ENCODE results near the gene CPA1.

Gene CPA1

GRCh38 chr7:130397051-130397757, 16.9 kb downstream of the CPA1 start:
- no peak for ATAC-seq

GRCh38 chr7:130397758-130398073, 17.4 kb downstream of the CPA1 start:
- no peak for ATAC-seq

- no peak for ATAC-seq
These were observed 18.3 kb downstream of the CPA1 start for GRCh38 chr7:130398526-130399090.

- no peak for ATAC-seq
These were observed 19.9 kb downstream of the CPA1 start for GRCh38 chr7:130400120-130400572.

- ATAC-seq = no peak
These were observed 20.8 kb downstream of the CPA1 start for GRCh38 chr7:130401101-130401500.

- no peak for ATAC-seq
These were observed 21.3 kb downstream of the CPA1 start for GRCh38 chr7:130401578-130401977.

GRCh38 chr7:130405003-130405402, 24.7 kb downstream of the CPA1 start:
- no peak for ATAC-seq

- ATAC-seq = no peak
These were observed 28.9 kb downstream of the CPA1 start for GRCh38 chr7:130409067-130409711.

GRCh38 chr7:130409712-130410072, 29.4 kb downstream of the CPA1 start:
- ATAC-seq = no peak

- ATAC-seq = no peak
These were observed 30.7 kb downstream of the CPA1 start for GRCh38 chr7:130410868-130411541.

- ATAC-seq = no peak
These were observed 32.9 kb downstream of the CPA1 start for GRCh38 chr7:130413201-130413600.

GRCh38 chr7:130415006-130415405, 34.7 kb downstream of the CPA1 start:
- ATAC-seq = no peak

- no peak for ATAC-seq
These were observed 36.9 kb downstream of the CPA1 start for GRCh38 chr7:130417213-130417612.

- no peak for ATAC-seq
These were observed 38.0 kb downstream of the CPA1 start for GRCh38 chr7:130418306-130418705.

GRCh38 chr7:130419658-130420057, 39.4 kb downstream of the CPA1 start:
- peak in 1 of 2 donors; percentile 48 for ATAC-seq

- no peak for ATAC-seq
These were observed 40.8 kb downstream of the CPA1 start for GRCh38 chr7:130420943-130421578.

- ATAC-seq = peak; percentile 13 to 25
These were observed 41.4 kb downstream of the CPA1 start for GRCh38 chr7:130421684-130422083.

- ATAC-seq = no peak
These were observed 43.3 kb downstream of the CPA1 start for GRCh38 chr7:130423501-130424037.

- ATAC-seq = no peak
These were observed 45.5 kb downstream of the CPA1 start for GRCh38 chr7:130425796-130426195.

GRCh38 chr7:130426564-130426963, 46.3 kb downstream of the CPA1 start:
- ATAC-seq = no peak

GRCh38 chr7:130429019-130429418, 48.7 kb downstream of the CPA1 start:
- no peak for ATAC-seq

- no peak for ATAC-seq
These were observed 49.8 kb downstream of the CPA1 start for GRCh38 chr7:130430115-130430514.
